ENCODE data around the gene CIAO3. TPM values are rescaled to one million over a fixed set of nuclear protein-coding genes. Genes with fewer than 3 reads are reported as not detected.

The CIAO3 gene
- total RNA-seq, 1 experiment from 2014 or later = 32.8 TPM

DNA sequence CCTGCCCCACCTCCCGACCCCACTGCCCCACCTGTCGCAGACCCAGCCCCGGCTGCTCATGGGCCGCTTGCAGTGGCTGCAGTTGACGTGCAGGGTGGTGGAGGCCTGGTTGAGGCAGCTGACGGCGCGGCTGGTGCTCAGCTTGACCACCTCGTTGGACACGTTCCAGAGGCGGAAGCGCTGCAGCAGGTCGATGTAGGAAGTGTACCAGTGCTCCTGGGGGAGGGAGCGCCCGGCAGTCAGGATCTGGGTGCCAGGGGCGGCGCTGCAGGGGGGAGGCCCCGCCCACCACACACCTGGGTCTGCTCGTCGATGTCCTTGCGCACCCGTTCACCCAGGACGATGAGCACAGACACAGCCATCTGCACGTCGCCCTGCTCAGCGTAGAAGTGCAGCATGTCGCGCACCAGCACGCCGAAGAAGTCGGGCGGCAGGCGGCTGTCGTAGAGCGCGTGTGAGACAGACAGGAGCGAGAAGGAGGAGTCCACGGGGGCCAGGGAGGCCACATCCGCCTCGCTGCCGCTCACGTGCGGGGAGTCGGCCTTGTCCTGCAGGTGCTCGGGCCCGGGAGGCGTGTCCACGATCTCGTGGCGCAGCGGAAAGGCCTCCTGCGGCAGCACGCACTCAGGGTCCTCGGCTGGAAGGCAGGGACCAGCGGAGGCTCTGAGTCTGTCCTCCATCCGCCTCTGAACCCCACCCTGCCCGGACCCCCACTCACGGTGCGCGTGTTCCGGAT is 55.7 kb downstream of the CIAO3 start:
- H3K36me3 ChIP-seq (ENCODE audit: control insufficient read depth in 1 of 2, insufficient read depth in 2 of 2, low read length in 2 of 2) = peaks cover 0 to 33% of the 10 kb centered on the region in 2 experiments; a peak in 2 of 4 replicates
- peak overlapping the region; percentile 98 for H3K27ac ChIP-seq (ENCODE audit: low read depth, low read length)
- BruUV-seq (replicated peaks) = no TSS peak
- ATAC-seq (no peak), DNase-seq (ENCODE audit: low read depth, low spot score) (no peak)
- ChIA-PET POLR2A (no interaction called here), RAD21 (ENCODE audit: low non-redundant PET in 1 of 2, low total read pairs in 2 of 2, uncharacterized antibody in 2 of 2, unreplicated experiment in 2 of 2) (no interaction called here), CTCF (interaction anchor here (1.2 to 1.4 kb wide), 2 partner anchors 10 to 33 kb away, joined by 3 to 6 read pairs; no protein-coding TSS in a partner anchor)
- peaks cover 54% of the 10 kb centered on the region for H3K79me2 ChIP-seq (ENCODE audit: insufficient read depth, low read length)
- H3K9me3 ChIP-seq (ENCODE audit: control insufficient read depth in 1 of 2, insufficient read depth in 1 of 2, low read depth in 1 of 2, low read length in 2 of 2) = no peaks in the 10 kb centered on the region
- H4K20me1 ChIP-seq (ENCODE audit: insufficient read depth) = no peaks in the 10 kb centered on the region
- H3K9me2 ChIP-seq (ENCODE audit: insufficient read depth) = no peaks in the 10 kb centered on the region
- H3K4me2 ChIP-seq (ENCODE audit: low read length) = peak overlapping the region; percentile 97
- H3K9ac ChIP-seq (ENCODE audit: low read length) = peak overlapping the region; percentile 92
- peaks cover 21 to 60% of the 10 kb centered on the region in 2 experiments for H3K4me1 ChIP-seq (ENCODE audit: control insufficient read depth in 1 of 2, insufficient read depth in 2 of 2, low read length in 2 of 2)
- peak overlapping the region; percentile 71 to 90; a peak in 3 of 4 replicates for H3K4me3 ChIP-seq (replicated peaks in 1 of 2; ENCODE audit: low read depth in 1 of 2, low read length in 2 of 2)
- no peaks in the 10 kb centered on the region for H3K27me3 ChIP-seq (ENCODE audit: insufficient read depth, low read length)
- H2AFZ ChIP-seq (ENCODE audit: low read depth, low read length, poor library complexity, severe bottlenecking) = no peak overlapping the region
- intact Hi-C loops (cut with micrococcal nuclease) = no loop called here
- TF ChIP-seq POLR2A (IDR thresholded peaks at IDR 0.05; ENCODE audit: borderline replicate concordance, extremely low read depth, insufficient read depth, insufficient read length) (peak; percentile 38), EGR1 (IDR thresholded peaks at IDR 0.05; ENCODE audit: low read depth) (no peak)

- Histone ChIP-seq H3K9me2 (ENCODE audit: insufficient read depth) (no peaks in the 10 kb centered on the region), H3K4me2 (ENCODE audit: low read length) (peak within 1 kb of the TSS; percentile 97), H3K4me3 (replicated peaks in 1 of 2; ENCODE audit: low read depth in 1 of 2, low read length in 2 of 2) (peak within 1 kb of the TSS; percentile 71 to 90), H3K9ac (ENCODE audit: low read length) (peak within 1 kb of the TSS; percentile 92), H3K27me3 (ENCODE audit: insufficient read depth, low read length) (no peaks in the 10 kb centered on the region), H3K9me3 (ENCODE audit: control insufficient read depth in 1 of 2, insufficient read depth in 1 of 2, low read depth in 1 of 2, low read length in 2 of 2) (no peaks in the 10 kb centered on the region), H3K36me3 (ENCODE audit: control insufficient read depth in 1 of 2, insufficient read depth in 2 of 2, low read length in 2 of 2) (peaks cover 0 to 33% of the 10 kb centered on the region in 2 experiments; a peak in 2 of 4 replicates), H4K20me1 (ENCODE audit: insufficient read depth) (no peaks in the 10 kb centered on the region), H2AFZ (ENCODE audit: low read depth, low read length, poor library complexity, severe bottlenecking) (no peak within 1 kb of the TSS), H3K27ac (ENCODE audit: low read depth, low read length) (peak within 1 kb of the TSS; percentile 98), H3K4me1 (ENCODE audit: control insufficient read depth in 1 of 2, insufficient read depth in 2 of 2, low read length in 2 of 2) (peaks cover 17 to 58% of the 10 kb centered on the region in 2 experiments), H3K79me2 (ENCODE audit: insufficient read depth, low read length) (peaks cover 48% of the 10 kb centered on the region)
- ChIA-PET CTCF (interaction anchor here (1.2 kb wide), 1 partner anchor 32 kb away, joined by 3 read pairs; no protein-coding TSS in a partner anchor), POLR2A (interaction anchor here (0.7 kb wide), 1 partner anchor 11 kb away, joined by 3 read pairs; no protein-coding TSS in a partner anchor), RAD21 (ENCODE audit: low non-redundant PET in 1 of 2, low total read pairs in 2 of 2, uncharacterized antibody in 2 of 2, unreplicated experiment in 2 of 2) (no interaction called here)
- DNase-seq (ENCODE audit: low read depth, low spot score) (peak; percentile 89), ATAC-seq (peak; percentile 70)
- TF ChIP-seq POLR2AphosphoS5 (IDR thresholded peaks at IDR 0.05; ENCODE audit: low read depth, low read length) (peak; percentile 91), ZFX (IDR thresholded peaks at IDR 0.05) (peak; percentile 90), POLR2A (IDR thresholded peaks at IDR 0.05; ENCODE audit: borderline replicate concordance, extremely low read depth, insufficient read depth, insufficient read length) (peak; percentile 93), YY1 (IDR thresholded peaks at IDR 0.05; ENCODE audit: extremely low read depth, insufficient replicate concordance, low read depth, low read length) (peak; percentile 91), FOSL1 (IDR thresholded peaks at IDR 0.05; ENCODE audit: low read depth) (no peak)
- TF ChIP-seq, protein P1, sequence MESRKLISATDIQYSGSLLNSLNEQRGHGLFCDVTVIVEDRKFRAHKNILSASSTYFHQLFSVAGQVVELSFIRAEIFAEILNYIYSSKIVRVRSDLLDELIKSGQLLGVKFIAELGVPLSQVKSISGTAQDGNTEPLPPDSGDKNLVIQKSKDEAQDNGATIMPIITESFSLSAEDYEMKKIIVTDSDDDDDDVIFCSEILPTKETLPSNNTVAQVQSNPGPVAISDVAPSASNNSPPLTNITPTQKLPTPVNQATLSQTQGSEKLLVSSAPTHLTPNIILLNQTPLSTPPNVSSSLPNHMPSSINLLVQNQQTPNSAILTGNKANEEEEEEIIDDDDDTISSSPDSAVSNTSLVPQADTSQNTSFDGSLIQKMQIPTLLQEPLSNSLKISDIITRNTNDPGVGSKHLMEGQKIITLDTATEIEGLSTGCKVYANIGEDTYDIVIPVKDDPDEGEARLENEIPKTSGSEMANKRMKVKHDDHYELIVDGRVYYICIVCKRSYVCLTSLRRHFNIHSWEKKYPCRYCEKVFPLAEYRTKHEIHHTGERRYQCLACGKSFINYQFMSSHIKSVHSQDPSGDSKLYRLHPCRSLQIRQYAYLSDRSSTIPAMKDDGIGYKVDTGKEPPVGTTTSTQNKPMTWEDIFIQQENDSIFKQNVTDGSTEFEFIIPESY (IDR thresholded peaks at IDR 0.05; ENCODE audit: extremely low read depth, insufficient replicate concordance, low read length) = no peak
- intact Hi-C loops (cut with micrococcal nuclease) = no loop called here
- BruUV-seq (replicated peaks) = no TSS peak
Measured at GRCh38 chr16:684071-684794, 56.6 kb downstream of the CIAO3 start, which contains the start of gene JMJD8. TSS of gene JMJD8 (minus strand) at chr16:684334. CDS start at chr16:684319, 15 bp downstream.
